Measurements from ENCODE around the gene RAB4A.
"Not testable (repeated sequence)": the region's sequence is repeated elsewhere in the genome, so short reads cannot be mapped to it uniquely, and the experiment has no call there.

The RAB4A gene

DNA sequence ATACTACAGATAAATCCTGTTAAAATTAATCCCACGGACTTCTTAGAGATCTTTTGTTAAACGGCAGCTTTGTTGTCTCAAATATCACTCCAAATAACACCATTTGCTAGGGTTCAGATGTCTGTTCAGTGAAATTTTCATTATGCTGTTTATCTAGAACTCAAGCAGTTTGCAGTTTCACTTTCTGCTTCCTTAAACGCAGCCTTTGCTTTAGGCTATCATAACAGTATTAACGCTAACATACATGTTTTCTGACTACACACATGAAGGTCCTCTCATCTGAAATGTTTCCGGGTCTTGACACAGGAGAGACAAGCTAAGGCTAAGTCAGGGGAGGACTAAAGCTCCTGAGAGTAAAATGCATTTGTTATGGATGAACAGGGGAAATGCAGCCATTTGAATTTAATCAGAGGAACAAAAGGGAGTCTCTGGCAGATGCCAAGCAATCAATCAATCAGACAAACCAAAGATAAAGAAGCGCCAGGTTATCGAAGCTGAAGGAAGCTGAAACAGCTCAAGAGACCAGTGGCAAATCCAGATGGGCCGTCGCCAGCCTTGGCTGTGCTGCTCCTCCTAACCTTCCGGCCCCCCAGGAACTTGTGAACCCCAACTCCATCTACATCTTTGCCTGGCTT lies 55.1 kb downstream of the RAB4A start:
- TF ChIP-seq, protein P1, sequence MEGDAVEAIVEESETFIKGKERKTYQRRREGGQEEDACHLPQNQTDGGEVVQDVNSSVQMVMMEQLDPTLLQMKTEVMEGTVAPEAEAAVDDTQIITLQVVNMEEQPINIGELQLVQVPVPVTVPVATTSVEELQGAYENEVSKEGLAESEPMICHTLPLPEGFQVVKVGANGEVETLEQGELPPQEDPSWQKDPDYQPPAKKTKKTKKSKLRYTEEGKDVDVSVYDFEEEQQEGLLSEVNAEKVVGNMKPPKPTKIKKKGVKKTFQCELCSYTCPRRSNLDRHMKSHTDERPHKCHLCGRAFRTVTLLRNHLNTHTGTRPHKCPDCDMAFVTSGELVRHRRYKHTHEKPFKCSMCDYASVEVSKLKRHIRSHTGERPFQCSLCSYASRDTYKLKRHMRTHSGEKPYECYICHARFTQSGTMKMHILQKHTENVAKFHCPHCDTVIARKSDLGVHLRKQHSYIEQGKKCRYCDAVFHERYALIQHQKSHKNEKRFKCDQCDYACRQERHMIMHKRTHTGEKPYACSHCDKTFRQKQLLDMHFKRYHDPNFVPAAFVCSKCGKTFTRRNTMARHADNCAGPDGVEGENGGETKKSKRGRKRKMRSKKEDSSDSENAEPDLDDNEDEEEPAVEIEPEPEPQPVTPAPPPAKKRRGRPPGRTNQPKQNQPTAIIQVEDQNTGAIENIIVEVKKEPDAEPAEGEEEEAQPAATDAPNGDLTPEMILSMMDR (IDR thresholded peaks at IDR 0.05; ENCODE audit: extremely low read depth, missing control alignments) = no peak
- DNase-seq (ENCODE audit: low spot score) = no peak

DNA sequence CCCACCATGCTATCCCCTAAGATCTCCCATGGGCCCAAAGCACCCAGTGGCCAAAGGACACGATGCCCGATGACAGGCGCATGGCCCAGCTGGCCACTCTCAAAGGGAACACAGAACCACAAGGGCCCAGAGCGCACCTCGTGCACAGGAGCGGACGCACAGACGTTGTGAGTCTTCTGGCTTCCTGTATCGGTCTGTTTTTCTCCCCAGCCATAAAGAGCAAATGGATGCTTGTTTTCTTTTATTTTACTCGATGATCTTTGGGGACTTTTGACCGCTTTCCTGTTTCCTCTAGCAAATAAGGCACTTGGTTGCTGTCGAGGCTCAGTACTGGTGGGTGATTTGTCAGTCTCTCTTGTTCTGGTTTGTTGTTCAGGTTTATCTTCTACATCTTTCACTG lies 55.7 kb downstream of the RAB4A start:
- DNase-seq (ENCODE audit: low spot score) = no peak
- TF ChIP-seq, protein P1 (IDR thresholded peaks at IDR 0.05; ENCODE audit: extremely low read depth, missing control alignments) = no peak

DNA sequence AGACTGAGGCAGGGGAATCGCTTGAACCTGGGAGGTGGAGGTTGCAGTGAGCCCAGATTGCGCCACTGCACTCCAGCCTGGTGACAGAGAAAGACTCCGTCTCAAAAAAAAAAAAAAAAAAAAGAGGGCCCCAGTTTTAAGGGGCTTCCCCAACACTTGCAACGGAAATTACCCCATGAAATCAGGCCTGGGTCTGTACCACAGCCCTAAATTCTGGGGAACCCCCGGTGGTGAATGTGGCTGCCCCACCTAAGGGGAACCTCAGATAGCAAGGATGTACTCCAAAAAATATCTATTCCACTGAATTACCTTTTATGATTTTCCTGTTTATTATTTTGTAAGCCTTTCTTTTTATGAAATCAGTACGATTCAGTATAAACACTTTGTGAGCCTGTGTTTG lies 56.9 kb downstream of the RAB4A start:
- not testable (repeated sequence) for DNase-seq (ENCODE audit: low spot score)

DNA sequence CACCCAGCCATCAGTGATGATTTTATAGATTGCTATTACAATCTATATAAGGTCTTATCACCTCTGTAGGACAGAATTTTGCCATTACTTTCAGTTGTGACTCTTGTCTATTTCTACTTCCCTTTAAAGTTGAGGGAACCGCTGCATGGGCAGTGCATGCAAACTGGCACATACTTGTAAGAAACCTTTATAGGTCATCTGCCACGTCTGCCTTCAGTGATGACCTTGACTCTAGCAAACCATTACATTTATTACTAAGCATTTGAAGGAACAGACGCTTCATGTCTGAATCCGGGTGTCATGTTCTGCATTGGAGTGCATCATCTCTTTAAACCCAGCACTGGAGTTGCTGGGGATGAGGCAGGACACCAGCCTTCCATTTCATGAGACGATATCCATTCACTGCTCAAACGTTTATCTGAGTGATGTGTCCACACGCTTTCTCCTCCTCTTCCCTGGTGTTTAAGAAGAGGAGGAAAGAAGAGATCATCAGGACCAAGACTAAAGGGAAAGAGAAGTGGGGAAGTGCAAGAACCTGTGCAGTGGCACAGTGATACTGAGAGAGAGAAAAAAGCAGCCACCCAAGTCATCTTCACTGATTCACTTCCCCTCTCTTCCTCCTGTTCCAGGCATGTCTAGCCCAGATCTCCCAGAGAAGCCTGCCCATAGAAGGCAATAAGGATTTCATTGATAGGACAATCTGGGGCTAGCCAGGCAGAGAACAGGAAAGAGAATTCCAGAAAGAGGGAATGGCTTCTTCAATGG lies 57.9 kb downstream of the RAB4A start:
- no peak for DNase-seq (ENCODE audit: low spot score)
- TF ChIP-seq, protein P1 (IDR thresholded peaks at IDR 0.05; ENCODE audit: extremely low read depth, missing control alignments) = no peak

DNA sequence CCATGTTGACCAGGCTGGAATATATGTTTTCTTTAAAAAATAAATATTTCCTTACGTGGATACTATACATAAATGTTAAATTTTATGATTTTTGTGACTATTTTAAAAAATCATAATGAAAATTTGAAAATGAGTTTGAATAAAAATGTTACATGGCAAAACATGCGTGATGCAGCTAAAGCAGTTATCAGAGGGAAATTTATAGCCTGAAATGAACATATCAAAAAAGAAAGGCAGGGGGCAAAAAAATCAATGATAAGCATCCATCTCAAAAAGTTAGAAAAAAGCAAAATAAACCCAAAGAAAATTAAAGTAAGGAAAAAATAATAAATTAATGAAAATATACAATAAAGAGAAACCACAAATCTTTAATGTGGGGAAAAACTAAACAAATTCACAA lies 63.4 kb downstream of the RAB4A start:
- DNase-seq (ENCODE audit: low spot score) = no peak
- TF ChIP-seq, protein P1 (IDR thresholded peaks at IDR 0.05; ENCODE audit: extremely low read depth, missing control alignments) = no peak

DNA sequence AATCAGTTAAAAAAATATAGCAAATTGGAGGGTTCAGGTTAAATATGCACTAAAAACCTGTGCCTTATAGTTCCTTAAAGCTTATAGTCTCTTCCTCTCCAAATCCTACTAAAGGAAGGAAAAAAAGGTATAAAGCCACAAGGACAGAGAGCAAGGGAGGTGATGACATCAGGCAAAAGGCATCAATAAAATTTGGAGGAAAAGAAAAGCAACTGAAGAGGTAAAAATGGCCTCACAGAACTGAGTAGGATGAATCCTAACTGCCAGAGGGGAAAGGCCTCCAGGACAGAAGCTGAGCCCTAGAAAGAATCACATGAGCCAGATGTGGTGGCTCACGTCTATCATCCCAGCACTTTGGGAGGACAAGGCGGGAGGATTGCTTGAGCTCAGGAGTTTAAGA lies 63.8 kb downstream of the RAB4A start:
- TF ChIP-seq, protein P1 (IDR thresholded peaks at IDR 0.05; ENCODE audit: extremely low read depth, missing control alignments) = no peak
- DNase-seq (ENCODE audit: low spot score) = no peak

DNA sequence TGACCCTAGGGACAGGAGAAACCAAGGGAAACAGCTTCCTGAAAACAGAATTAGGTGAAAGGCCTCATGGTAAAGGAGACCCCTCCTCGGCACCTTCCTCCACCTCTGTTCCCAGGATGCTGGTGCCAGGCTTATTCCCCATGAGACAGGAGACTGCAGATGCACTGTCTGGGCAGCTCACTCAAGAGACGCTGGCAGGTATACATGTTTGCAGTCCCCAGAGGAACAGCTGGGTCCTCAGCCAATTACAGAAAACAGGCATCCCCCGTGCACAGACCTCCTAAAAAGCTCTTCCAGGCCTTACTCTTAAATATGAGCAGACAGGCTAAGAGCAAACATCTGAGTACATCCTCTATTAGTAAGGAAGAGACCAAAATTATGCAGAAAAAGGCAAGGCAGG lies 65.4 kb downstream of the RAB4A start:
- no peak for DNase-seq (ENCODE audit: low spot score)
- TF ChIP-seq, protein P1 (IDR thresholded peaks at IDR 0.05; ENCODE audit: extremely low read depth, missing control alignments) = no peak

DNA sequence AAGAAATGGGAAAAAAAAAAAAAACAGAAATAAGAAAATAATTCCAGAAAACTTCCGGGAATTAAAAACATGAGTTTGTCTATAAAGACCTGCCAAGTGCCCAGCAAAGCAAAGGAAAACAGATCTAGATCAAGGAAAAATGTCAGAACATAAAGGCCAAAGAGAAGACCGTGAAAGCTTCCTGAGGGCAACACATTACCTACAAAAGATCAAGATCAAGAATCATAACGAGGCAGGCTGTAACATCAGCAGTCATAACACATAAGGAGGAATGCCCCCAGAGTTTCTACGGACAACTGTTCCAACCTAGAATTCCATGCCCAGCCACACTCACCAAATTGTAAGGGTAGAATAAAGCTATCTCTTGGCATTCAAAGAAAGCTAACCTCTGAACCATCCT lies 68.2 kb downstream of the RAB4A start:
- DNase-seq (ENCODE audit: low spot score) = no peak
- TF ChIP-seq, protein P1 (IDR thresholded peaks at IDR 0.05; ENCODE audit: extremely low read depth, missing control alignments) = no peak

All from GM20000 (cell line).